Subcutaneous abdominal adipose tissue (tissue), 5 donors: Measurements from ENCODE around the gene ZFPL1.

Experiments
- H3K27ac ChIP-seq: one replicate; pipeline ENCODE4 v1.7.0; 2013; ENCODE audit warnings: low read depth, mild to moderate bottlenecking, inconsistent platforms, low read length, moderate library complexity
- H3K27me3 ChIP-seq, 5 donors: one replicate each; pipeline ENCODE4 v1.7.0; 2013; ENCODE audit warnings: low read length in 5 of 5, inconsistent platforms in 1 of 5; ENCODE audit not compliant: control insufficient read depth in 5 of 5, insufficient read depth in 4 of 5
- H3K36me3 ChIP-seq, 5 donors: one replicate each; pipeline ENCODE4 v1.7.0; 2013; ENCODE audit warnings: low read length in 5 of 5; ENCODE audit not compliant: control insufficient read depth in 5 of 5, insufficient read depth in 5 of 5
- H3K4me1 ChIP-seq, 5 donors: one replicate each; pipeline ENCODE4 v1.7.0; 2013; ENCODE audit warnings: low read length in 5 of 5, mild to moderate bottlenecking in 3 of 5, moderate library complexity in 1 of 5; ENCODE audit not compliant: control insufficient read depth in 5 of 5, insufficient read depth in 5 of 5
- H3K4me3 ChIP-seq, 5 donors: one replicate each; pipeline ENCODE4 v1.7.0; 2013; ENCODE audit warnings: low read length in 5 of 5, low read depth in 1 of 5
- H3K9ac ChIP-seq, 5 donors: one replicate each; pipeline ENCODE4 v1.7.0; 2013; ENCODE audit warnings: low read length in 5 of 5, mild to moderate bottlenecking in 4 of 5, moderate library complexity in 3 of 5
- H3K9me3 ChIP-seq, 5 donors: one replicate each; pipeline ENCODE4 v1.7.0; 2013; ENCODE audit warnings: low read length in 5 of 5; ENCODE audit not compliant: control insufficient read depth in 5 of 5
- donor health status: healthy.
- donor health status: healthy.
- donor health status: healthy.
- donor health status: healthy.
- donor health status: healthy.

Gene ZFPL1

GRCh38 chr11:65087216-65087615 lies 3.2 kb downstream of the ZFPL1 start:
- peaks cover 6 to 22% (median 18%) of the 10 kb centered on the region in 5 donors for H3K4me1 ChIP-seq
- H3K27ac ChIP-seq = no peak overlapping the region
- no peaks in the 10 kb centered on the region for H3K27me3 ChIP-seq
- no peak overlapping the region for H3K4me3 ChIP-seq
- H3K36me3 ChIP-seq = peaks cover 4 to 49% (median 46%) of the 10 kb centered on the region in 5 donors
- H3K9ac ChIP-seq = peak overlapping the region in 1 of 5 donors; percentile 13
- no peaks in the 10 kb centered on the region for H3K9me3 ChIP-seq

- peaks cover 6 to 22% (median 18%) of the 10 kb centered on the region in 5 donors for H3K4me1 ChIP-seq
- H3K27ac ChIP-seq = no peak overlapping the region
- H3K4me3 ChIP-seq = no peak overlapping the region
Measured at GRCh38 chr11:65087827-65088226, 3.8 kb downstream of the ZFPL1 start.

GRCh38 chr11:65089621-65090020 lies 5.6 kb downstream of the ZFPL1 start:
- H3K27ac ChIP-seq = no peak overlapping the region
- H3K36me3 ChIP-seq = peaks cover 4 to 49% (median 46%) of the 10 kb centered on the region in 5 donors
- H3K4me3 ChIP-seq = no peak overlapping the region
- H3K9ac ChIP-seq = no peak overlapping the region
- peaks cover 4 to 11% (median 9%) of the 10 kb centered on the region in 5 donors for H3K4me1 ChIP-seq
- no peaks in the 10 kb centered on the region for H3K9me3 ChIP-seq
- no peaks in the 10 kb centered on the region for H3K27me3 ChIP-seq

More at GRCh38 chr11:65087827-65088226, 3.8 kb downstream of the ZFPL1 start:
- no peaks in the 10 kb centered on the region for H3K9me3 ChIP-seq
- no peak overlapping the region for H3K9ac ChIP-seq
- H3K36me3 ChIP-seq = peaks cover 4 to 49% (median 46%) of the 10 kb centered on the region in 5 donors
- no peaks in the 10 kb centered on the region for H3K27me3 ChIP-seq

GRCh38 chr11:65090628-65091027 lies 6.6 kb downstream of the ZFPL1 start:
- H3K36me3 ChIP-seq = peaks cover 2 to 43% (median 40%) of the 10 kb centered on the region in 5 donors
- H3K4me1 ChIP-seq = peaks cover 0 to 3% (median 2%) of the 10 kb centered on the region in 5 donors
- no peak overlapping the region for H3K4me3 ChIP-seq
- no peaks in the 10 kb centered on the region for H3K9me3 ChIP-seq
- no peak overlapping the region for H3K27ac ChIP-seq
- H3K27me3 ChIP-seq = no peaks in the 10 kb centered on the region
- H3K9ac ChIP-seq = peak overlapping the region in 1 of 5 donors; percentile 8

- Histone ChIP-seq H3K36me3 (peaks cover 0 to 9% (median 3%) of the 10 kb centered on the region in 5 donors), H3K9ac (peak overlapping the region in 1 of 5 donors; percentile 72), H3K4me3 (peak overlapping the region; percentile 66 to 81 (median 74)), H3K27me3 (no peaks in the 10 kb centered on the region), H3K27ac (peak overlapping the region; percentile 80), H3K9me3 (no peaks in the 10 kb centered on the region), H3K4me1 (peaks cover 0 to 20% (median 13%) of the 10 kb centered on the region in 5 donors)
Measured at GRCh38 chr11:65095427-65095826, 11.4 kb downstream of the ZFPL1 start.

GRCh38 chr11:65095974-65096806 lies 12.2 kb downstream of the ZFPL1 start, which contains the start of gene VPS51:
Gene VPS51, plus strand, starts transcription at chr11:65096214. Its CDS starts 37 bp downstream, at chr11:65096251.
- Histone ChIP-seq H3K27me3 (no peaks in the 10 kb centered on the region), H3K9me3 (no peaks in the 10 kb centered on the region), H3K4me1 (peaks cover 0 to 26% (median 16%) of the 10 kb centered on the region in 5 donors), H3K4me3 (peak within 1 kb of the TSS; percentile 66 to 81 (median 81)), H3K36me3 (peaks cover 0 to 9% (median 3%) of the 10 kb centered on the region in 5 donors), H3K27ac (peak within 1 kb of the TSS; percentile 80), H3K9ac (peak within 1 kb of the TSS; percentile 16 to 82 (median 72))

GRCh38 chr11:65096926-65097325 lies 12.9 kb downstream of the ZFPL1 start:
- Histone ChIP-seq H3K36me3 (peaks cover 0 to 9% (median 3%) of the 10 kb centered on the region in 5 donors), H3K9ac (peak overlapping the region in 4 of 5 donors; percentile 7 to 72 (median 53)), H3K4me3 (peak overlapping the region; percentile 39 to 81 (median 74)), H3K27ac (no peak overlapping the region), H3K4me1 (peaks cover 0 to 29% (median 23%) of the 10 kb centered on the region in 5 donors), H3K9me3 (no peaks in the 10 kb centered on the region), H3K27me3 (no peaks in the 10 kb centered on the region)

GRCh38 chr11:65100674-65101350 lies 16.8 kb downstream of the ZFPL1 start:
- H3K36me3 ChIP-seq = peaks cover 0 to 16% (median 6%) of the 10 kb centered on the region in 5 donors
- no peaks in the 10 kb centered on the region for H3K9me3 ChIP-seq
- H3K27ac ChIP-seq = peak overlapping the region; percentile 61
- no peaks in the 10 kb centered on the region for H3K27me3 ChIP-seq
- peak overlapping the region in 1 of 5 donors; percentile 42 for H3K9ac ChIP-seq
- H3K4me1 ChIP-seq = peaks cover 0 to 58% (median 41%) of the 10 kb centered on the region in 5 donors
- H3K4me3 ChIP-seq = no peak overlapping the region

GRCh38 chr11:65102142-65103095 lies 18.4 kb downstream of the ZFPL1 start:
- H3K9me3 ChIP-seq = no peaks in the 10 kb centered on the region
- H3K36me3 ChIP-seq = peaks cover 0 to 22% (median 6%) of the 10 kb centered on the region in 5 donors
- H3K27me3 ChIP-seq = no peaks in the 10 kb centered on the region
- no peak overlapping the region for H3K4me3 ChIP-seq
- peak overlapping the region in 1 of 5 donors; percentile 35 for H3K9ac ChIP-seq
- peak overlapping the region; percentile 82 for H3K27ac ChIP-seq
- H3K4me1 ChIP-seq = peaks cover 0 to 50% (median 27%) of the 10 kb centered on the region in 5 donors
